Amniotic stem cell (primary cell): ENCODE data around the gene CHMP3.
"Not testable (repeated sequence)": the region's sequence is repeated elsewhere in the genome, so short reads cannot be mapped to it uniquely, and the experiment has no call there.

Source experiments
- DNase-seq: peaks from one replicate; lab custom pipeline; 2025; lab: John Stamatoyannopoulos, UW

Gene CHMP3

GRCh38 chr2:86549440-86549839, 13.8 kb downstream of the CHMP3 start:
- DNase-seq = not testable (repeated sequence)

GRCh38 chr2:86548913-86549396, 14.3 kb downstream of the CHMP3 start:
- not testable (repeated sequence) for DNase-seq

GRCh38 chr2:86548165-86548912, 14.9 kb downstream of the CHMP3 start:
- not testable (repeated sequence) for DNase-seq

GRCh38 chr2:86545296-86545924, 17.8 kb downstream of the CHMP3 start:
- not testable (repeated sequence) for DNase-seq

GRCh38 chr2:86544278-86545099, 18.8 kb downstream of the CHMP3 start:
- not testable (repeated sequence) for DNase-seq

- DNase-seq = no peak
Observed at GRCh38 chr2:86543793-86544192, 19.4 kb downstream of the CHMP3 start.

GRCh38 chr2:86543335-86543734, 19.9 kb downstream of the CHMP3 start:
- DNase-seq = no peak

- DNase-seq = no peak
Observed at GRCh38 chr2:86542814-86543213, 20.4 kb downstream of the CHMP3 start.

GRCh38 chr2:86541334-86541733, 21.9 kb downstream of the CHMP3 start:
- no peak for DNase-seq

GRCh38 chr2:86533589-86533988, 29.7 kb downstream of the CHMP3 start:
- no peak for DNase-seq

- no peak for DNase-seq
Observed at GRCh38 chr2:86525421-86526340, 37.6 kb downstream of the CHMP3 start.

GRCh38 chr2:86523491-86523890, 39.8 kb downstream of the CHMP3 start:
- DNase-seq = no peak

GRCh38 chr2:86522711-86523110, 40.5 kb downstream of the CHMP3 start:
- DNase-seq = no peak

GRCh38 chr2:86521922-86522321, 41.3 kb downstream of the CHMP3 start:
- DNase-seq = no peak

GRCh38 chr2:86520153-86520552, 43.1 kb downstream of the CHMP3 start:
- DNase-seq = no peak

- no peak for DNase-seq
Observed at GRCh38 chr2:86519349-86519748, 43.9 kb downstream of the CHMP3 start.

GRCh38 chr2:86518481-86518880, 44.8 kb downstream of the CHMP3 start:
- no peak for DNase-seq

- DNase-seq = no peak
Observed at GRCh38 chr2:86513948-86514660, 49.1 kb downstream of the CHMP3 start.

- no peak for DNase-seq
Observed at GRCh38 chr2:86512892-86513291, 50.4 kb downstream of the CHMP3 start.

GRCh38 chr2:86512034-86512433, 51.2 kb downstream of the CHMP3 start:
- no peak for DNase-seq

- no peak for DNase-seq
Observed at GRCh38 chr2:86510436-86510933, 52.8 kb downstream of the CHMP3 start.
